NCI-H2227 (cell line): Measurements from ENCODE around the gene TM4SF18.
"Not testable (repeated sequence)": the region's sequence is repeated elsewhere in the genome, so short reads cannot be mapped to it uniquely, and the experiment has no call there.

ENCODE experiments used
- DNase-seq: peaks from one replicate; lab custom pipeline; 2025; ENCODE audit not compliant: unreplicated experiment; lab: John Stamatoyannopoulos, UW

The TM4SF18 gene

GRCh38 chr3:149333176-149333859 lies at the start of gene TM4SF18:
Gene TM4SF18 (minus strand): TSS chr3:149333636. CDS start chr3:149333382, 254 bp downstream.
- no peak for DNase-seq

GRCh38 chr3:149382518-149382917 lies 49.1 kb upstream of the TM4SF18 start:
- DNase-seq, result no peak

GRCh38 chr3:149382101-149382467 lies 48.6 kb upstream of the TM4SF18 start:
- DNase-seq, result no peak

GRCh38 chr3:149381173-149382100 lies 48.0 kb upstream of the TM4SF18 start:
- no peak for DNase-seq

- not testable (repeated sequence) for DNase-seq
Observed at GRCh38 chr3:149380220-149380619, 46.8 kb upstream of the TM4SF18 start.

- DNase-seq, result no peak
Observed at GRCh38 chr3:149378478-149379309, 45.3 kb upstream of the TM4SF18 start.

GRCh38 chr3:149377408-149378364 lies 44.2 kb upstream of the TM4SF18 start, which contains the start of gene TM4SF1:
Gene TM4SF1 (minus strand): TSS chr3:149377649. CDS start chr3:149377547, 102 bp downstream.
- DNase-seq, result no peak

GRCh38 chr3:149376718-149377407 lies 43.4 kb upstream of the TM4SF18 start:
- no peak for DNase-seq

- no peak for DNase-seq
Observed at GRCh38 chr3:149375501-149376196, 42.2 kb upstream of the TM4SF18 start.

- no peak for DNase-seq
Observed at GRCh38 chr3:149374793-149375500, 41.5 kb upstream of the TM4SF18 start.

- DNase-seq, result no peak
Observed at GRCh38 chr3:149374391-149374790, 41.0 kb upstream of the TM4SF18 start.

- DNase-seq, result no peak
Observed at GRCh38 chr3:149373235-149374125, 40.0 kb upstream of the TM4SF18 start.

- DNase-seq, result no peak
Observed at GRCh38 chr3:149371723-149372114, 38.3 kb upstream of the TM4SF18 start.

GRCh38 chr3:149371001-149371722 lies 37.7 kb upstream of the TM4SF18 start:
- DNase-seq, result no peak

GRCh38 chr3:149369991-149370866 lies 36.8 kb upstream of the TM4SF18 start:
- no peak for DNase-seq
